Tongue (tissue), 2 donors: ENCODE results near the gene CMIP. TPM values are rescaled to one million over a fixed set of nuclear protein-coding genes. Genes with fewer than 3 reads are reported as not detected.
"Not testable (repeated sequence)": the region's sequence is repeated elsewhere in the genome, so short reads cannot be mapped to it uniquely, and the experiment has no call there.

Source experiments
- DNase-seq: peaks from one replicate; pipeline ENCODE4 v3.0.0-alpha.2; 2015
- total RNA-seq: library from RNA; depleted of rRNA; stranded (reverse); fragments of >200 nt; gene quantifications from one replicate; pipeline ENCODE4 v1.2.3, GENCODE V29; 2014

The CMIP gene
- total RNA-seq, 1 donor from 2014 or later: 30.0 TPM

DNA sequence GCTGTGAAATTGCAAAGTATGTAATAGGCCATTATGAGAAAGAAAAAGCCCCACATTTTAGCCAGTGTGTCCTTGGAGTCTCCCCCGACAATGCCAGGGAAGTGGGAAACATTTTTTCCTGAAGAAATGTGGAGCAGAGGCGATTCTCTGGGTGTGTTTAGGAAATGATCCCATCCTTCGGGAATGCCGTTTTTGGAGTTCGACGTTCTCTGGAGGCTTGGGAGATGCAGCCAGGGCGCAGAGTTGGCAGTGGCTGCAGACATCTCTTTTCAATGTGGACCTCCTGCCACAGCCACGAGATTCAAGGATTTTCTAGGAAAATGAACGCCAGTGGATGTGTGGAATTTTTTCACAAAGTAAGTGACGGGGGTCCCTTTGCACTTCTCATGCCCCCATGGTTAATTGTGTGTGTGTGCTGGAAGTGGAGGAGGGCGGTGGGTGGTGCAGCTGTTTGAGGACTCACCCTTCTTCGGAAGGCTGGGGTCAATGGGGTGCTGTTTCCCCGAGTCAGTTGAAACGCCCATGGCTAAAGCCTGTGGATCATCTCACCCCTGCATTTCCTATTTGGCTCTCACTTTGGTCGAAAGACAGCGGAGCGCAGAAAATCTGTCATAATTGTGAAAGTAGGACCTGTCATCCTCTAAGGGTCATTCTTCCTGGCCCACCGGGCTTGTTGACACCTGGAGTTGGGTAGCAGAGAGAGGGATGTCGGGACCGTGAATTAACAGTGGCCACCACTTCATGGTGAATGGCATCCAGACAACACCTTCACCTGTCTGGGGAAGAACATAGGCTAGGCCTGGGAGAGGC lies 73.2 kb downstream of the CMIP start:
- DNase-seq: no peak

DNA sequence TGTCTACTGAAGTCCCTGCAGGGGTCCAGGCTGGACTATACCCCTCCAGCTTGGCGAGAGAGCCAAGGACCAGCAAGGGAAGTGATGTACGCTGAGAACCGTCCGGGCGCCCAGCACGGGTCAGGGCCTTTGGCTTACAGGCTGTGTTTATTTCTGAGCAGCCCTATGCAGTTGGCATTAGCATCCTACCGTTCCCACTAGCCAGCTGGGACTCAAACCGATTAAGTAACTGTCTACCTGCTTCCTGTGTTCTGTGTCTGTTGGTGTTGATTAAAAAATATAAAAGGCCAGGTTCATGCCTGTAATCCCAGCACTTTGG lies 73.8 kb downstream of the CMIP start:
- no peak for DNase-seq

DNA sequence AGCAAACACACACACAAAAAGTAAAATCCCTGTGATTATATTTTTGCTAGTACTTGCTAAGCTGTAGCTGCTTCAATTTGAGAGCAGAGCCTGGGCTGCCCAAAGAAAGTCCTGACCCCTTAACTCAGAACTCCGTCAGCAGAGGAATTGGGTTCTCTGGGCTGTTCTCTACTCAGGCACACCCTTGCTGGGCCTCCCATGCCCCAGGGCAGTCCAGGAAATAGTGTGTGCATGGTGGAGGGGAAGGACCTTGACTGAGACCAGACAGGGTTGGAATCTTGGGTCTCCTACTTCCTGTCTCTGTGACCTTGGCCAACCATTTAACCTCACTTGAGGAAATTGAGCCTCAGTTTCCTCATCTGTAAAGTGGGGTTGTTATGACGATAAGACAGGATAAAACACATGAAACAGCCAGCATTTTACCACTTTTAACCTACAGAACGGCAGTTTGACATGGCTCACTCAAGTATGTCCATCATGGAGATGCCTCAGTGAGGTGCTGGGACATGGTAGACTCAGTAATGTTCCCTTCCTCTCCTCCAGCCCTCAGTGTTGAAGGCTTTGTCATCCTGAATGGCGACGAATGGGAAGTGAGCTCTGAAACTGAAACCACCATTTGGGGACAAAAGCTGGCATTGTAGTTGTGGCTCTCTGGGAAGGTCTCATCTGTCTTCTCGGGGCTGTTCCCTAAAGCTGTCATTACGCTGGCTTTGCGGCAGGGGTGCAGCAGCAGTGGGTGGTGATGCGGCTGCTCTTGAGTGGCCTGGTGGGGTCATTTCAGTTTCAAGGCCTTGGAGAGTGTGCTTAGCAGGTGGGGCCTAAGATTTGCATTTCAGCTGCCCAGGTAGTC lies 74.9 kb downstream of the CMIP start:
- DNase-seq: no peak

DNA sequence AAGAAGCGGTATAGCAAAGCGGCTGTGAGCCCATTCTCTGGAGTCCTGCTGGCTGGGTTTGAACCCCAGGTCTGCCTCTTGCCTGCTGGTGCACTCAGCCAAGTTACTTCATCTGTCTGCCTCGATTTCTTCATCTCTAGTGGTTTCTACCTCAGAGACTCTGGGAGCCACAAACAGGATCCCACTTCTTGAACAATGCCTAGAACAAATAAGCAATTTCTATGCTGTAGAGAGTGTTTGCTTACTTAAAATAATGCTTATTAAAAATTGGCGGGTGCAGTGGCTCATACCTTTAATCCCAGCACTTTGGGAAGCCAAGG lies 75.5 kb downstream of the CMIP start:
- no peak for DNase-seq

DNA sequence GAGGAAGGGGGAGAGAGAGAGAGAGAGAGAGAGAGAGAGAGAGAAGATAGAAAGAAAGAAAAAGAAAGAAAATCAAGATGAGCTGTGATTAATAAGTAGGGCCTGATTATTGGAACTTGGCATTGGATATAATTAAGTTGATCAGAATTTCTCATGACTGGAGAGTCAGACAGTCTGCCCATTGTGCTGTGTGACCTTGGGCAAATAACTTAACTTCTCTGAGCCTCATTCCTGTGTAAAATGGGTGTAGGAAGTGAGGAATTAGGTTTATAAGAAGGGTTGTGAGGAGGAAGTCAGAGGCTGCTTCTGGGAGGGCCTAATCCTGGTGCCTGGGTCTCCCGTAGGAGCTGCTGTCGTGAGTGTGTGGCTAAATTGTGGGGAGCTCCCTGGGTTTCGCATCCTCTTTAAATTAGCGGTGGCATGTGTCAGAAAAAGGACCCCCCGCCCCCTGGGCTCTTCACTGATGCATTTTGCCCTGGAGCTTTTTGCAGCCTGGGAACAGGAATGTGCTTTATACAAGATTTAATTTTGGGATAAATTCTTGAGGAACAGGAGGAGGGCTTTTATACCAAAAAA lies 76.0 kb downstream of the CMIP start:
- no peak for DNase-seq

DNA sequence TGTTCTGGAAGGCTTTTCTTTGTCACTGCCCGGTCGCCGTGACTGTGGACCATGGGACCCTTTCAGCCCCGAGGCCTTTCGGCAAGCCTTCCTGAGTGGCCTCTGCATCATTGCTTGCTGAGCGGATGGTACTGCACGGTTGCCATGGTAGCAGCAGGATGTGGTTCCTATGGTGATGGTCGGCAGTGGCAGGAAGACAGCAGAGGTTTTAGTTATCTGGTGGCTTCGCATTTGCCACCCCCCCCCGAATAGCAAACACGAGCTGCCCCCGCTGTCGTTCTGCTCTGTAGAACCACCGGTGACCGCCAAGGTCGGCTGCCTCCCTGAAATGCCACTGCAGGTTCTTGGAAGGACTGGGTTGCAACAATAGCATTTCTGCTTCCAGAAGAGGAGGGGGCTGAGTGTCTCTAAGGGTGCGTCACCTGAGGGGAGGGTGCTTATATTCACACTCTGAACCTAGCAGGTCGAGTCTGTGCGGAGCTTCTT lies 76.6 kb downstream of the CMIP start:
- DNase-seq: no peak

DNA sequence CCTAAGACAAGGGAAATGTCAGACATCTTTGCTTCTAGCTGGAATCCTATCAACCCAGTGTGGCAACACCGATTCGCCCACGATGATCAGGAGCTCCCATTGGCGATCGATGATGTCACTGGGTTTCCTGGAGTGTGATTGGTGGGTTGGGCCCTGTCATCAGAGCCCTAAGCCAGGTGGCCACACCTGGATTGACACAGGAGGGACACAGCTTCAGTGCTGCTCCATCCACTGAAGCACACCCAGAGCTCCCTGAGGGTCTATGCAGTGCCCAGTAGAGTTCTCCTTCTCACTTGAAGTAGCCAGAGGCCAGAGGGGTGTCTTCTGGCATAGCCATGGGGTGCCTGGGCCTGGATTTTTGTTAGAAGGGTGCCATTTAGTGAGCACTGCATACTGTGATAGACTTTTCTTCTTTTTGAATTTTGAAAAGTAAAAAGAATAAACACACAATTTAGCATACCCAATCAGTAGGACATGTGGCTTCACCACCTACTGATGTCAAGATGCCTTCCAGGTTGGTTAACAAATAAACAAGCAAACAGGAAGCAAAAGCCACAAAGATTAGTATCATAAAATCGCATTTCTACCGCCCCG lies 77.6 kb downstream of the CMIP start:
- DNase-seq: no peak

DNA sequence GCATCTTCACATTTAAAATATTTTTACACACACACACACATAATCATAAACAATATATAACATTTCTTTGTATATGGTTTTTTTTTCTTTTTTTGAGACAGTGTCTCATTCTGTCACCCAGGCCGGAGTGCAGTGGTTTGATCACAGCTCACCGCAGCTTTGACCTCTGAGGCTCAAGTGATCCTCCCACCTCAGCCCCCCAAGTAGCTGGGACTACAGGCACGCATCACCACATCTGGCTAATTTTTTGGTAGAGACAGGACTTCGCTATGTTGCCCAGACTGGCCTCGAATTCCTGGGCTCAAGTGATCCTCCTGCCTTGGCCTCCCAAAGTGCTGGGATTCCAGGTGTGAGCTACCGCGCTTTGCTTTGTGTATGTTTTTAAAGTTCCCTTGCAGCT lies 78.2 kb downstream of the CMIP start:
- not testable (repeated sequence) for DNase-seq

DNA sequence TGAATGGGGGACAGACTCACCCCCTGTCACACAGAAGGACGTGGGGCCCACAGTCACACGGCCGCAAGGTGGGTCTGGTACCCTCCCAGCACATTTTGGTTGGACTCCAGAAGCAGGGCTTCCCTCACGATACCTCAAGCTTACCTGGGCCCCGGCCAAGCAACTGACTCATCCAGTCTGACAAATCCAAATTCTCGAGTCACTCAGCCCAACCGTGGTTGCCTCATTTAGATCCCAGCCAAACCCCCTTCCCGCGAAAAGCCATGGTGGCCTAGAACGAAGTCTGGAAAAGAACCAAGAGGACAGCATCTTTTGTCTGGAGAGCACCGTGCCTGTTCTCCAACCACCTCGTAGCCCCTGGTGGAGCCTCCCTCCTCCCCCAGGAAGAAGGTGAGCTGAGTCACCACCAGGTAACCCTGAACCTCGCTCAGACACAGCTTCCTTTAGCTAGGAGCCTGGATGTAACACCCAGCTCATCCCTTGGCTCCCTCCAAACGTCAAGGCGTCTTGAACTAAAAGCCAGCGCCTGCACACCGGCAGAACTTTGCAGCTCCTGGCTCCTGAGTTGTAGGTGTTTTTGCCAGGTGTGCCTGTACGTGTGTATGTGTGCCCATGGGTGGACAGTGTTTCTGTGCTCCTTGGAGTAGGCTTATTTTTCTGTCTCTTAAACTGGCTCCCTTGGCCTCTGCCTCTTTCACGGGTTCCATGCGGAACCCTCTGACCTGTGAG lies 78.9 kb downstream of the CMIP start:
- no peak for DNase-seq

DNA sequence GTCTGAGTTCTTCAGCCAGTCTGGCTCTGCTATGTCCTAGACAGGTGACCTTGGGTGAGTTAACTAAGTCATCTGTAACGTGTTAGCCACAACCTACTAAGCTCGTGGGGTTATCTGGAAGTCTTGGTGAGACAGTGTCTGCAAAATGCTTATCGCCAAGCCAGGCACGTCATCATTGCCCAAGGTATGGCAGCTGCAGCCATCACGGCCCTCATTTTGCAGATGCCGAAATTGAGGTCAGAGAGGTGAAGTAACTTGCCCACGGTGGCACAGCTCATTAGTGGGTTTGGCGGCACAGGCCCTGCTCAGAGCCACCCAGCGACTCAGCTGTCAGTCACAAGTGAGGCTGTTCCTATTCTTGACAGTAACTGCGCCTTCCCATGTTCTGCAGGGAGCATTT lies 79.8 kb downstream of the CMIP start:
- DNase-seq: no peak

DNA sequence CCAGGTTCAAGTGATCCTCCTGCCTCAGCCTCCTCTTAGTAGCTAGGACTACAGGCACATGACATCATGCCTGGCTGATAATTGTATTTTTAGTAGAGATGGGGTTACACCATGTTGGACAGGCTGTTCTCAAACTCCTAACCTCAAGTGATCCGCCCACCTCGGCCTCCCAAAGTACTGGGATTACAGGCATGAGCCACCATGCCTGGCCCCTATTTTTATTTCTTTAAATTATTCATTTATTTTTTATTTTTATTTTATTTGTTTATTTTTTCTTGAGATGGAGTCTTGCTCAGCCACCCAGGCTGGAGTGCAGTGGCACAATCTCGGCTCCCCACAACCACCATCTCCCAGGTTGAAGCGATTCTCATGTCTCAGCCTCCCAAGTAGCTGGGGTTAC lies 80.3 kb downstream of the CMIP start:
- DNase-seq: not testable (repeated sequence)

DNA sequence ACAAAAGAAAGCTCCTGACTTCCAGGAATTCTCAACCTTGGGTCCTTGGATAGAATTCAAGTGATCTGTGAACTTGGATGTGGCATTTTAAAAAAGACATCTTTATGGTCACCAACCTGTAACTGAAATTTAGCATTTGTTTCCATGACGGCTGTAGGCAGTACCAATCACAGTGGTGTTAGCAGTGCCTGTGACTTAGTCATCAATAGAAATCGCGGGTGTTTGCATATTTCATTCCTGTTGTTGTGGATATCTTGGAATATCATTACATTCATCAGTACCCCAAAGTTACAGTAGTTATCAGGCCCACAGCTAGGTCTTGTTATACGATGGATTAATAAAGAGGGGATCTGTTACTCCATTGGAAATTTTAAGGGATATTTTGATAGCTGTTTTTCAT lies 81.6 kb downstream of the CMIP start:
- DNase-seq: no peak

DNA sequence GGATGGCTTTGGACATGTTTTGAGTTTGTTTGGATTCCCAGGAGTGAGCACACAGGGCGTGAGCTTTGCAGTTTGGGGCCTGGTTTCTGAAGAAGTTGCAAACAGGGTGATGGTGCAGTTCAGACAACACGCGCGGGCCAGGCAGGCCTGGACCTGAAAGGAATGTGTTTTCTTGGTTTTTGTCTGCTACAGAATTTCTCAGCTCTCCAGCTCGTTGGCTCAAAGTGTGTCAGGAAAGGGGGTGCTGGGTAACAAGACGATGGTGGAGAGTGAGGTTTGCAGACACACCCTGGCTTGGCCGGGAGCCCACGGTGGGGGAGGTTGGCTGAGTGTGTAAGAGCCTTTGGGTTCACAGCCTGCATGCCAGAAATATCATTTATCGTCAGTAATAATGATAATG lies 82.3 kb downstream of the CMIP start:
- peak; percentile 81 for DNase-seq

DNA sequence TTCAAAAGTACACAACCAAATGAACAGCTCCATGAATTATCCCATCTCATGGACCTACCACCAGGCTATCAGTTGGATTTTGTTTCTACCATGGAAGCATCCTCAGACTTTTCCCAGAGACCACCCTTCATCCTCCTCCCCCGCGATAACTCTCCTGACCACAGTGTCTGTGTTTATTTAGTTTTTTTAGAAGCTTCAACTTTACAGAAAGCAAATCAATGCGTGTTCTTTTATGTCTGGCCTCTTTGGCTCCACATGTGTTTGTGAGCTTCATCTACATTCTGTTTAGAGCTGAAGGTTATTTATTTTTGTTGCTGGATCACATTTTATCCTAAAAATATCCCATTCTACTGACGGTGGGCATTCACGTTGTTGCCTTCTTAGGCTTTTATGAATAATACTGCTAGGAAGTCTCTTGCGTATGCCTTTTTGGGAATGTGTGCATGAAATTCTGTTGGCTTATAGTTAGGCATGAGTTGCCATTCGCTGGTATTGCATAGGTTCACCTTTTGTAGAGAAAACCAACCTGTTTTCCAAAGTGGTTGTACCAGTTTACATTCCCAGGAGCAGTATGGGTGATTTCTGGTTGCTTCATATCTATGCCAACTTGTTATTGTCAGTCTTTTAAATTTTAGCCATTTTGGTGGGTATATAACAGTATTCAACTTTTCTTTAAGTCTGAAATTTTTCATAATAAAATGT lies 83.0 kb downstream of the CMIP start:
- DNase-seq: no peak

DNA sequence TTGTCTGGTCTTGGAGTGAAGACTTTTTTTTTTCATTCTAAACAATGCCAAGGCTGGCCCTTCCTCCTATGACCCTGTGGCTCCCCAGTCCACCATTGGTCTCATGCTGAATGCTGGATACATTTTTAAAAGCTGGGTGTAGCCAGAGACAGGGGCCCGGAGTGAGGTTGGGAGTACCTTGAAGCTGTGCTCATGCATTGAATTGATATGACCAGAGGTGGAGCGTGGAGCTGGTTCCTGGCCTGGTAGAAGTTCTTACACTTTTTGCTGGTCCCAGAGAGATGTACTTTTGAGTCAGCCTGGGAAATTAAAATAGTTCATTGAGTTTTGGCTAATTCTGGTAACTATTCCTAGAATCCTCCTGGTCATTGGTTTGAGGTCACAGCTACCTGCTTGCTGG lies 83.6 kb downstream of the CMIP start:
- no peak for DNase-seq

DNA sequence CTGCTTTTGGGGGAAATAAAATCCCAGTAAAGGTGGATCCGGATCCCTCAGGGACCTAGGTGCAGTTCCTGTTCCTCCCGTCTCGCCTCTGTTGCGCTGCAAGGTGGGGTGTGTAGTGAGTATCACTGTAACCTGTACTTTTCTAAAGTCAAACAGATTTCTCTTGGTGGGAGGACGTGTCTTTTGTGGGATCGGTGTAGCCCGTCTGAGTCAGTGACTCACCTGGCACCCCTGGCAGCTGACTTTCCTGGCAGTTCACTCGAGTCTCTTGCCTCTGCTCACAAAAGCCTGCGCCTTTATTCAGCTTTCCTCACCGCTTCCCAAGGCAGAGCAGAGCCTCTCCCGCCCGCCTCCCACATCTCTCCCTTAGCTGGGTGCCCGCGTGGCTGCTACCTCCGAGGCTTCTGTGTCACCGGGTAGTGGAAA lies 85.7 kb downstream of the CMIP start:
- no peak for DNase-seq

DNA sequence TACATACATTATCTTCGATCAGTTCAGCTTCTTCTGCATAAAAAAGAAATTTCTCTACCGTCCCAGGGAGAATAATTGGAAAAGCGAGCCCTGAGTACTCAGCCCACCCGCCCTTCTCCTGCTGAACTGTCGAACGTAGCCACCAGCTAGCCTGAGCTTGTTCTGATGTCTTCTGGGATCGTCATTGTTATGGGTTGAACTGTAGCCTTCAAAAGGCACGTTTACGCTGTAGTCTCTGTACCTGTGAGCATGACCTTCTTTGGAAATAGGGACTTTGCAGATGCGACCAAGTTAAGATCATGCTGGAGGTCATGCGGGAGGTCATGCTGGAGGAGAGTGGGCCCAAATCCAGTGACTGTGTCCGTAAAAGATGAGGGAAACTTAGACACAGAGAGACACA lies 86.2 kb downstream of the CMIP start:
- DNase-seq: no peak

DNA sequence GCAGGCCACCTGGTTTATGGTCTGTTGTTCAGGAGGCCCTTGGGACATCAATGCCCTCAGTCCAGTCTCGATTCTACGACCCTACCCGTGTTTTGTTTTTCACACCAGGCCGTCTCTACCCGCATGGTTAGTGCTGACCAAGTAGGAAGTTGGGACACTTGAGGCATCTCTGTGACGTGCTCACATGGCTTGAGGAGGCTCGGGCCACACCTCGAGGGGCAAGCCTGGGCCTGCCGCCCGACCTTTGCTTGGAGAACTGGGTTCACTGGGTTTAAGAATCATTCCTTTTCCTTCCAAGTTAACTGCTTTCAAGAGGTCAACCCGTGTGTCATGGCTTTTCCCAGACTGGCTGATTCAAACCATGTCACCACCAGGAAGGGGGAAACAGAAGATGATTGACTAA lies 86.8 kb downstream of the CMIP start:
- DNase-seq: no peak

DNA sequence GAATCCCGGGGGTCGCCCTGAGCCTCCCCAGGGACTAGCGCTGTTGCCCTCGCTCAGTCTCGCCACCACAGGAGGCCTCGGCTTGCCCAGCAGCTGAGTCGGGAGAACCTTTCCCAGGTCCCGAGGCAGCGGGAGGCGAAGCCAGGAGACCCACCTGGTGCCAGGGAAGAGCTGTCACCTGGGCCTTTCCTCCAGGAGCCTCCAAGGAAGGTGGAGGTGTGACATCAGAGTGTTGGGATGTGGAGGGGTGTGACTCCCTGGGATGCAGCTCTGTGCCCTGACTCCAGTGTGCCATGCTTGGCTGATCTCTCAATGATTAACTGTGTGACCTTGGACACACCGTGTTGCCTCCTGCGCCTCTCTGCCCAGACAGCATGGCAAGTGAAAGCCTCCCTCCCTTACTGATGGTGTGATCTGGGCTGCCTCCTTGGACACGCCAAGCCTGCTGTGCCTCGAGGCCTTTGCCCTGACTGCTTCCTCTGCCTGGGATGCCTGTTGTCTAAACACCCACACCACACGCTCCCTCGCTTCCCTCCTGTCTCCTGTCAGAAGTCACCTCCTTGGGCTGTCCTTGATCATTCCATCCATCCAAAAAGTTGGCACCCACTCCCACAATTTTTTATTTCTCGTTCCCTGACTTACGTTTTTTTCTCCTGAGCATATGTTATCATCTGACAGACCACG lies 88.0 kb downstream of the CMIP start:
- DNase-seq: no peak

DNA sequence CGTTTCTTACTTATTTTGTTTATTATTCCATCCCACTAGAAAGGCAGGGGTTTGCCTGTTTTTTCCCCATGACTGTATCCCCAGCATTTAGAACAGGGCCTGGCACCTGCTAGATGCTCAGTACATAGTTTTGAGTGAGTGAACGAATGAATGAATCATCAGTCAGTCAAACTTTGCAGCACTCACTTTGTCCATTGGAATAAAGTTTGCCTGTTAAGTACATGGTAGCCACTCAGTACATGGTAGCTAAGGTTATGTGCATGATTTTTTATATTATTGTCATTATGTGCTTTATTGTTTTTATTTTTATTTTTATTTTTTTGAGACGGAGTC lies 88.5 kb downstream of the CMIP start:
- DNase-seq: no peak

DNA sequence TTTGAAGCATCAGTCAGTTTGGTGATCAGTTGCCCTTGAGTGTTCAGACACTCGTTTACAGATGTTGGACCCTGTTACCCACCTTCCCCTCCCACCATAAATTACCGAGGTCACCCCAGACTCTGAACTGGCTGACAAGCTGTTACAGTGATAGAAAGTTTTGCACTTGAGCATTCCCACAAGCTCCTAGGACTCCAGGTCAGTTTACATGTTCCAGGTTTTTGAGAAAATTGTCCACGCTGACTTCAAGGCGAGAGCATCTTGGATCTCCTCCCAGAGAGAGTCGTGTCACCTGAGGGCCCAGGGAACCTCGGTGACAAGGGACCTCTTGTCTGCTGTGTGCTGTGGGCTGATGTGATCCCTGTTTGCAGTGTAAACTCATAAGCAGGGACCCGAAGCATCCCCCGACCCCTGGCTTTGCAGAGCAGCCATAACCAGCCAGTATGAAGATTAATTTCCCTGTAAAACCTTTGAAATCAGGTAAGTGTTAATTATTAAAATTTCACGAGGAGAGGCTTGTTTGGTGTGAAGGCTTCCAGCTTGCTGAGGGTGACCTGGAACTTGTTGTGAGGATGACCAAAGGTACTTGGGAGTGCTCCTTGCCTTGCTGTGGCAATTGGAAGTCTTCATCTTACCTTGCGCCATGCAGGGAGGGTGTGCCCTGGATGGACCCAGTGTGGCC lies 91.2 kb downstream of the CMIP start:
- no peak for DNase-seq
